Cardiac fibroblast (primary cell): ENCODE results near the gene FMNL2.
A peak's percentile ranks its signal among the peaks of the same experiment; 100 is the strongest.

ENCODE experiments used
- DNase-seq, 2 donors: peaks; one replicate each; pipeline versions ENCODE4 v3.0.0 to v3.0.0-alpha.2; 2010; ENCODE audit warnings: low read depth in 2 of 2
- H3K4me3 ChIP-seq, 2 donors: replicated peaks in 1 of 2; 1 replicate in 1 of 2; 2 replicates in 1 of 2; pipeline ENCODE4 v1.5.1; 2011; ENCODE audit warnings: low read depth in 2 of 2, low read length in 2 of 2, mild to moderate bottlenecking in 2 of 2, moderate library complexity in 1 of 2
- CTCF ChIP-seq: IDR thresholded peaks from one replicate; pipeline ENCODE4 v1.5.1; 2011; ENCODE audit warnings: low read depth, mild to moderate bottlenecking, low read length, inconsistent platforms

The FMNL2 gene

GRCh38 chr2:152355409-152355831, 20.4 kb downstream of the FMNL2 start:
- no peak overlapping the region for H3K4me3 ChIP-seq
- DNase-seq: no peak
- TF ChIP-seq CTCF: no peak

- no peak overlapping the region for H3K4me3 ChIP-seq
- TF ChIP-seq CTCF: no peak
- peak; percentile 28 to 31 for DNase-seq
These were observed 24.8 kb downstream of the FMNL2 start for GRCh38 chr2:152359573-152360363.

- DNase-seq: no peak
These were observed 29.0 kb downstream of the FMNL2 start for GRCh38 chr2:152363936-152364335.

GRCh38 chr2:152367547-152368390, 32.8 kb downstream of the FMNL2 start:
- TF ChIP-seq CTCF: no peak
- H3K4me3 ChIP-seq: no peak overlapping the region
- peak in 1 of 2 donors; percentile 16 for DNase-seq

More at GRCh38 chr2:152363936-152364335, 29.0 kb downstream of the FMNL2 start:
- no peak overlapping the region for H3K4me3 ChIP-seq
- TF ChIP-seq CTCF: no peak

- TF ChIP-seq CTCF: no peak
- DNase-seq: peak; percentile 87 to 92
- H3K4me3 ChIP-seq: no peak overlapping the region
These were observed 34.3 kb downstream of the FMNL2 start for GRCh38 chr2:152369176-152369860.

GRCh38 chr2:152370783-152371182, 35.8 kb downstream of the FMNL2 start:
- no peak for TF ChIP-seq CTCF
- H3K4me3 ChIP-seq: no peak overlapping the region
- DNase-seq: no peak
